ENCODE measurements around the gene ACTRT3. TPM values are rescaled to one million over a fixed set of nuclear protein-coding genes. Genes with fewer than 3 reads are reported as not detected.

The ACTRT3 gene
- polyA plus RNA-seq (ENCODE audit: insufficient read length in 3 of 3): 1 to 10 TPM; 4.1 to 5.6 (median 5.2) TPM

- DNase-seq (ENCODE audit: low read depth in 3 of 3, low spot score in 2 of 3): peak; percentile 56 to 72 (median 67)
Observed at GRCh38 chr3:169769287-169770181, at the start of gene ACTRT3. ACTRT3 (minus strand) TSS chr3:169769561; CDS start chr3:169769520, 41 bp downstream.

GRCh38 chr3:169818316-169818715, 49.0 kb upstream of the ACTRT3 start:
- DNase-seq (ENCODE audit: low read depth in 3 of 3, low spot score in 2 of 3): no peak

GRCh38 chr3:169815590-169816150, 46.3 kb upstream of the ACTRT3 start:
- no peak for DNase-seq (ENCODE audit: low read depth in 3 of 3, low spot score in 2 of 3)

GRCh38 chr3:169813757-169814517, 44.6 kb upstream of the ACTRT3 start:
- DNase-seq (ENCODE audit: low read depth in 3 of 3, low spot score in 2 of 3): no peak

- no peak for DNase-seq (ENCODE audit: low read depth in 3 of 3, low spot score in 2 of 3)
Observed at GRCh38 chr3:169813278-169813677, 43.9 kb upstream of the ACTRT3 start.

- peak; percentile 38 to 53 (median 47) for DNase-seq (ENCODE audit: low read depth in 3 of 3, low spot score in 2 of 3)
Observed at GRCh38 chr3:169812332-169813235, 43.2 kb upstream of the ACTRT3 start, which contains the start of the genes LRRC34 and LRRIQ4. LRRC34 (minus strand) TSS chr3:169812904; CDS start chr3:169812548, 356 bp downstream. LRRIQ4 (plus strand) TSS chr3:169812870; CDS start chr3:169821922, 9,052 bp downstream.

- DNase-seq (ENCODE audit: low read depth in 3 of 3, low spot score in 2 of 3): peak; percentile 21 to 31 (median 29)
Observed at GRCh38 chr3:169811631-169812331, 42.4 kb upstream of the ACTRT3 start.

GRCh38 chr3:169809230-169809795, 40.0 kb upstream of the ACTRT3 start:
- DNase-seq (ENCODE audit: low read depth in 3 of 3, low spot score in 2 of 3): no peak

GRCh38 chr3:169804681-169805080, 35.3 kb upstream of the ACTRT3 start:
- no peak for DNase-seq (ENCODE audit: low read depth in 3 of 3, low spot score in 2 of 3)

GRCh38 chr3:169792359-169792758, 23.0 kb upstream of the ACTRT3 start:
- DNase-seq (ENCODE audit: low read depth in 3 of 3, low spot score in 2 of 3): no peak

GRCh38 chr3:169790687-169791429, 21.5 kb upstream of the ACTRT3 start:
- no peak for DNase-seq (ENCODE audit: low read depth in 3 of 3, low spot score in 2 of 3)

- no peak for DNase-seq (ENCODE audit: low read depth in 3 of 3, low spot score in 2 of 3)
Observed at GRCh38 chr3:169790219-169790618, 20.9 kb upstream of the ACTRT3 start.

- no peak for DNase-seq (ENCODE audit: low read depth in 3 of 3, low spot score in 2 of 3)
Observed at GRCh38 chr3:169787791-169788190, 18.4 kb upstream of the ACTRT3 start.

- no peak for DNase-seq (ENCODE audit: low read depth in 3 of 3, low spot score in 2 of 3)
Observed at GRCh38 chr3:169787120-169787519, 17.8 kb upstream of the ACTRT3 start.

- DNase-seq (ENCODE audit: low read depth in 3 of 3, low spot score in 2 of 3): no peak
Observed at GRCh38 chr3:169781209-169781855, 12.0 kb upstream of the ACTRT3 start.

- no peak for DNase-seq (ENCODE audit: low read depth in 3 of 3, low spot score in 2 of 3)
Observed at GRCh38 chr3:169780742-169781141, 11.4 kb upstream of the ACTRT3 start.

GRCh38 chr3:169777822-169778221, 8.5 kb upstream of the ACTRT3 start:
- no peak for DNase-seq (ENCODE audit: low read depth in 3 of 3, low spot score in 2 of 3)

GRCh38 chr3:169774186-169774585, 4.8 kb upstream of the ACTRT3 start:
- no peak for DNase-seq (ENCODE audit: low read depth in 3 of 3, low spot score in 2 of 3)

Data from right renal cortex interstitium (tissue), 3 donors.